WTC11 (cell line): ENCODE results near the gene NLGN3. TPM values are rescaled to one million over a fixed set of nuclear protein-coding genes. Genes with fewer than 3 reads are reported as not detected.
A peak's percentile ranks its signal among the peaks of the same experiment; 100 is the strongest.

Experiments
- ATAC-seq: fragments of 200-7000 bp; cut with Tn5 transposase; 2 replicates; pipeline ENCODE4 v1.10.0; 2021; ENCODE audit warnings: mild to moderate bottlenecking, moderate library complexity
- CTCF ChIA-PET: fragments of 300-600 bp; sonication (Branson Sonifier 250); formaldehyde crosslinking; loops from one replicate; lab custom pipeline; 2021; ENCODE audit warnings: antibody characterized with exemption; lab: Charles Lee
- POLR2A ChIA-PET: fragments of 350-600 bp; sonication (Branson Sonifier 250); formaldehyde crosslinking; loops from one replicate; lab custom pipeline; 2021; ENCODE audit warnings: antibody characterized with exemption; lab: Charles Lee
- DNase-seq: peaks from one replicate; pipeline ENCODE4 v3.0.0; 2021; ENCODE audit warnings: low spot score
- H3K27ac Mint-ChIP-seq: 2 replicates; pipeline ENCODE4 v1.8.0; 2021; ENCODE audit warnings: mixed read lengths
- H3K27me3 Mint-ChIP-seq: 2 replicates; pipeline ENCODE4 v1.8.0; 2021; ENCODE audit warnings: low read depth, mild to moderate bottlenecking, moderate library complexity, mixed read lengths
- H3K36me3 Mint-ChIP-seq: 2 replicates; pipeline ENCODE4 v1.8.0; 2021; ENCODE audit warnings: mixed read lengths
- H3K4me1 Mint-ChIP-seq: 2 replicates; pipeline ENCODE4 v1.8.0; 2022; ENCODE audit warnings: mixed read lengths
- H3K4me3 Mint-ChIP-seq: 2 replicates; pipeline ENCODE4 v1.8.0; 2021; ENCODE audit warnings: mild to moderate bottlenecking, moderate library complexity, mixed read lengths
- H3K9me3 Mint-ChIP-seq: 2 replicates; pipeline ENCODE4 v1.8.0; 2021; ENCODE audit warnings: mixed read lengths
- ATF1 ChIP-seq: sonication (generic); formaldehyde crosslinking; IDR thresholded peaks from 2 replicates; pipeline ENCODE4 v1.8.1; 2023; ENCODE audit warnings: mild to moderate bottlenecking, moderate library complexity, missing genetic modification reagents
- ATF3 ChIP-seq: sonication (generic); formaldehyde crosslinking; conservative IDR thresholded peaks from 2 replicates; pipeline ENCODE4 v1.8.1; 2022; ENCODE audit warnings: mild to moderate bottlenecking, missing genetic modification reagents
- ATF6 ChIP-seq: sonication (generic); formaldehyde crosslinking; IDR thresholded peaks from 2 replicates; pipeline ENCODE4 v1.8.1; 2023; ENCODE audit warnings: mild to moderate bottlenecking, missing genetic modification reagents
- ELF4 ChIP-seq: sonication (generic); formaldehyde crosslinking; IDR thresholded peaks from 2 replicates; pipeline ENCODE4 v1.8.1; 2022; ENCODE audit warnings: low read depth, mild to moderate bottlenecking, moderate library complexity, missing genetic modification reagents
- GTF2I ChIP-seq: fragments of 250-450 bp; sonication (Bioruptor Pico); conservative IDR thresholded peaks from 2 replicates; pipeline ENCODE4 v1.4.0; 2021; ENCODE audit warnings: mild to moderate bottlenecking
- JUN ChIP-seq: sonication (generic); formaldehyde crosslinking; IDR thresholded peaks from 2 replicates; pipeline ENCODE4 v1.8.0; 2023; ENCODE audit warnings: mild to moderate bottlenecking, missing genetic modification reagents
- KAT7 ChIP-seq: sonication (generic); formaldehyde crosslinking; IDR thresholded peaks from 2 replicates; pipeline ENCODE4 v1.8.1; 2023; ENCODE audit warnings: missing genetic modification reagents, mild to moderate bottlenecking, borderline replicate concordance
- NFE2L1 ChIP-seq: sonication (generic); formaldehyde crosslinking; IDR thresholded peaks from 2 replicates; pipeline ENCODE4 v1.8.1; 2023; ENCODE audit warnings: missing genetic modification reagents
- NFYB ChIP-seq: sonication (generic); formaldehyde crosslinking; conservative IDR thresholded peaks from 2 replicates; pipeline ENCODE4 v1.8.0; 2022; ENCODE audit warnings: low read depth, missing genetic modification reagents
- RELA ChIP-seq: sonication (generic); formaldehyde crosslinking; IDR thresholded peaks from 2 replicates; pipeline ENCODE4 v1.8.1; 2022; ENCODE audit warnings: missing genetic modification reagents, mild to moderate bottlenecking, borderline replicate concordance
- TCF7 ChIP-seq: sonication (generic); formaldehyde crosslinking; IDR thresholded peaks from 2 replicates; pipeline ENCODE4 v1.8.0; 2022; ENCODE audit warnings: mild to moderate bottlenecking, low read depth, missing genetic modification reagents, moderate library complexity
- TEAD1 ChIP-seq: sonication (generic); formaldehyde crosslinking; IDR thresholded peaks from 2 replicates; pipeline ENCODE4 v1.8.0; 2022; ENCODE audit warnings: mild to moderate bottlenecking, missing genetic modification reagents
- TEAD4 ChIP-seq: sonication (generic); formaldehyde crosslinking; IDR thresholded peaks from 2 replicates; pipeline ENCODE4 v1.8.0; 2022; ENCODE audit warnings: mild to moderate bottlenecking, missing genetic modification reagents
- ZNF281 ChIP-seq: sonication (generic); formaldehyde crosslinking; IDR thresholded peaks from 2 replicates; pipeline ENCODE4 v1.8.0; 2023; ENCODE audit warnings: mild to moderate bottlenecking, missing genetic modification reagents
- ZNF317 ChIP-seq: sonication (generic); formaldehyde crosslinking; IDR thresholded peaks from 2 replicates; pipeline ENCODE4 v1.8.1; 2023; ENCODE audit warnings: low read depth, mild to moderate bottlenecking, moderate library complexity, missing genetic modification reagents, borderline replicate concordance
- ZNF425 ChIP-seq: fragments of 250-450 bp; sonication (Bioruptor Pico); conservative IDR thresholded peaks from 2 replicates; pipeline ENCODE4 v1.9.0; 2021; ENCODE audit warnings: mild to moderate bottlenecking
- total RNA-seq: library from RNA; stranded (reverse); gene quantifications from 3 replicates; pipeline ENCODE4 v1.2.3, GENCODE V29; 2021
- TF ChIP-seq, protein P1 (sequence below): sonication (generic); formaldehyde crosslinking; IDR thresholded peaks from 2 replicates; pipeline ENCODE4 v1.8.0; 2022; ENCODE audit warnings: missing genetic modification reagents

The NLGN3 gene
- total RNA-seq, 1 experiment from 2014 or later, result 10.8 TPM

DNA sequence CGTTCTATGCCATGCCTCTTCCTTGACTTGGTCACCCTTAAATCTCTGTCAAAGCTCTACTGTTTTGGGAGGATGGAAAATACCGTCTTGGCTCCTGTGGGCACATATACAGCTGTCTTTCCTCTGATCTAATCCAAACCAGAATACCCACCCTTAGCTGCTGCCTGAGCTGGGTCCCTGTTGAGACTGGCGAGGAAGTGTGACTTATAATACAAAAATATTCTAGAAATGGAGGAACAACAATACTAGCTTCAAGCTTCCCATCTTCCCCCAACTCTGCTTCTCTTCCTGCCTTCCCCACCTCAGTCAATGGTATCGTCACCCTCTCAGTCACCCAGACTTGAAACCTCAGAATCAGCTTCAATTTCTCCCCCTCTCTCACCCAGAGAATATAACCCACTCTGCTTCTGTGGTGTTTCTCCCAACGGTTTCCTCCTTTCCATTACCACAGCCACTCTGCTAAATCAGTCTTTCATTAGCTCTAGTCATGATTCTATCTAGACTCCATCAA is 32.7 kb upstream of the NLGN3 start (continued):
- TF ChIP-seq, protein P1, sequence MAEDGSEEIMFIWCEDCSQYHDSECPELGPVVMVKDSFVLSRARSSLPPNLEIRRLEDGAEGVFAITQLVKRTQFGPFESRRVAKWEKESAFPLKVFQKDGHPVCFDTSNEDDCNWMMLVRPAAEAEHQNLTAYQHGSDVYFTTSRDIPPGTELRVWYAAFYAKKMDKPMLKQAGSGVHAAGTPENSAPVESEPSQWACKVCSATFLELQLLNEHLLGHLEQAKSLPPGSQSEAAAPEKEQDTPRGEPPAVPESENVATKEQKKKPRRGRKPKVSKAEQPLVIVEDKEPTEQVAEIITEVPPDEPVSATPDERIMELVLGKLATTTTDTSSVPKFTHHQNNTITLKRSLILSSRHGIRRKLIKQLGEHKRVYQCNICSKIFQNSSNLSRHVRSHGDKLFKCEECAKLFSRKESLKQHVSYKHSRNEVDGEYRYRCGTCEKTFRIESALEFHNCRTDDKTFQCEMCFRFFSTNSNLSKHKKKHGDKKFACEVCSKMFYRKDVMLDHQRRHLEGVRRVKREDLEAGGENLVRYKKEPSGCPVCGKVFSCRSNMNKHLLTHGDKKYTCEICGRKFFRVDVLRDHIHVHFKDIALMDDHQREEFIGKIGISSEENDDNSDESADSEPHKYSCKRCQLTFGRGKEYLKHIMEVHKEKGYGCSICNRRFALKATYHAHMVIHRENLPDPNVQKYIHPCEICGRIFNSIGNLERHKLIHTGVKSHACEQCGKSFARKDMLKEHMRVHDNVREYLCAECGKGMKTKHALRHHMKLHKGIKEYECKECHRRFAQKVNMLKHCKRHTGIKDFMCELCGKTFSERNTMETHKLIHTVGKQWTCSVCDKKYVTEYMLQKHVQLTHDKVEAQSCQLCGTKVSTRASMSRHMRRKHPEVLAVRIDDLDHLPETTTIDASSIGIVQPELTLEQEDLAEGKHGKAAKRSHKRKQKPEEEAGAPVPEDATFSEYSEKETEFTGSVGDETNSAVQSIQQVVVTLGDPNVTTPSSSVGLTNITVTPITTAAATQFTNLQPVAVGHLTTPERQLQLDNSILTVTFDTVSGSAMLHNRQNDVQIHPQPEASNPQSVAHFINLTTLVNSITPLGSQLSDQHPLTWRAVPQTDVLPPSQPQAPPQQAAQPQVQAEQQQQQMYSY (CRISPR knock-in tag), result no peak
- no peak for TF ChIP-seq TEAD1 (CRISPR knock-in tag)
- no peak for TF ChIP-seq GTF2I
- TF ChIP-seq ELF4, result no peak
- no peak for TF ChIP-seq ZNF281 (CRISPR knock-in tag)
- no peak for TF ChIP-seq ZNF425 (CRISPR knock-in tag)

- Mint-ChIP-seq H3K36me3 (peaks cover 13% of the 10 kb centered on the region), H3K27me3 (peaks cover 42% of the 10 kb centered on the region), H3K27ac (no peak overlapping the region), H3K4me3 (peak overlapping the region; percentile 29; the same call in 1 of the 2 replicates), H3K4me1 (0 out of 2 replicates have a peak, but pooled peaks cover 2% of the 10 kb centered on the region), H3K9me3 (no peaks in the 10 kb centered on the region)
- no peak for ATAC-seq
- POLR2A ChIA-PET, result interaction anchor here (1.5 to 1.7 kb wide), 2 partner anchors 17 to 27 kb away, joined by 4 read pairs; no protein-coding TSS in a partner anchor
- CTCF ChIA-PET, result no interaction called here
- no peak for DNase-seq
- TF ChIP-seq NFE2L1 (CRISPR knock-in tag) (no peak), ATF3 (CRISPR knock-in tag) (no peak), ATF6 (CRISPR knock-in tag) (no peak), TEAD4 (CRISPR knock-in tag) (no peak), ATF1 (CRISPR knock-in tag) (no peak), JUN (CRISPR knock-in tag) (no peak), ZNF317 (CRISPR knock-in tag) (no peak), NFYB (CRISPR knock-in tag) (no peak), KAT7 (no peak), TCF7 (CRISPR knock-in tag) (no peak), RELA (no peak)
Measured at GRCh38 chrX:71117358-71117757, 27.3 kb upstream of the NLGN3 start.
